GM12878 (cell line): ENCODE results near the gene RCC2. TPM values are rescaled to one million over a fixed set of nuclear protein-coding genes. Genes with fewer than 3 reads are reported as not detected.
A peak's percentile ranks its signal among the peaks of the same experiment; 100 is the strongest.

Experiments used
- ATAC-seq: fragments of 200-7000 bp; cut with Tn5 transposase; 3 replicates; pipeline ENCODE4 v1.9.1; 2020; ENCODE audit warnings: mild to moderate bottlenecking, moderate library complexity
- BruUV-seq: library from RNA; stranded (reverse); fragments of 400-500 nt; replicated peaks from 2 replicates; lab custom pipeline; 2021; lab: Mats Ljungman, UMichigan
- CTCF ChIA-PET: fragments of 300-600 bp; sonication (Branson Sonifier 250); formaldehyde crosslinking; extraction: SDS; loops from one replicate; lab custom pipeline; 2021; ENCODE audit warnings: inconsistent platforms; lab: Yijun Ruan, JAX
- POLR2A ChIA-PET: fragments of 350-600 bp; formaldehyde crosslinking; extraction: SDS; loops from one replicate; lab custom pipeline; 2021; ENCODE audit warnings: inconsistent platforms; lab: Charles Lee
- RAD21 ChIA-PET: fragments of 300-600 bp; sonication (Branson Sonifier 250); formaldehyde crosslinking; loops from one replicate; lab custom pipeline; 2023; ENCODE audit warnings: antibody characterized with exemption; ENCODE audit not compliant: unreplicated experiment; lab: Charles Lee
- SMC1A ChIA-PET: fragments of 300-600 bp; sonication (Branson Sonifier 250); formaldehyde crosslinking; loops from one replicate; lab custom pipeline; 2023; ENCODE audit not compliant: unreplicated experiment, uncharacterized antibody; lab: Charles Lee
- DNase-seq: peaks from one replicate; pipeline ENCODE4 v3.0.0-alpha.2; 2011; ENCODE audit warnings: low read depth, low spot score
- FAIRE-seq: peaks from 3 replicates; lab custom pipeline; 2011; peaks lifted over from hg19 to GRCh38; lab: Jason Lieb, UNC
- H2AFZ ChIP-seq: 2 replicates; pipeline ENCODE4 v1.6.0; 2011; ENCODE audit warnings: low read depth, low read length, control low read depth; ENCODE audit not compliant: control insufficient read depth
- H3K27ac ChIP-seq: 2 replicates; pipeline ENCODE4 v1.5.1; 2011; ENCODE audit warnings: control low read depth; ENCODE audit not compliant: control insufficient read depth, insufficient read depth
- H3K27me3 ChIP-seq, 2 experiments: replicated peaks in 1 of 2; 2 replicates each; pipeline versions ENCODE4 v1.6.0 to v1.6.1; 2011; ENCODE audit warnings: low read length in 1 of 2; ENCODE audit not compliant: control insufficient read depth in 2 of 2, insufficient read depth in 2 of 2
- H3K36me3 ChIP-seq, 2 experiments: 2 replicates each; pipeline ENCODE4 v1.5.1; 2011; ENCODE audit warnings: low read length in 1 of 2; ENCODE audit not compliant: control insufficient read depth in 2 of 2, insufficient read depth in 2 of 2
- H3K4me1 ChIP-seq: 2 replicates; pipeline ENCODE4 v1.6.1; 2011; ENCODE audit warnings: mild to moderate bottlenecking, low read length, moderate library complexity, mixed read lengths; ENCODE audit not compliant: control insufficient read depth, insufficient read depth
- H3K4me2 ChIP-seq: 2 replicates; pipeline ENCODE4 v1.6.0; 2011; ENCODE audit warnings: control low read depth; ENCODE audit not compliant: control insufficient read depth, insufficient read depth
- H3K4me3 ChIP-seq: fragments of 200-600 bp; sonication (generic); 2 replicates; pipeline ENCODE4 v1.5.1; 2016
- H3K79me2 ChIP-seq: 2 replicates; pipeline ENCODE4 v1.6.0; 2011; ENCODE audit warnings: low read length; ENCODE audit not compliant: control insufficient read depth, insufficient read depth
- H3K9ac ChIP-seq: 2 replicates; pipeline ENCODE4 v1.8.0; 2011; ENCODE audit warnings: low read length, control low read depth, mixed read lengths; ENCODE audit not compliant: control insufficient read depth, insufficient read depth
- H3K9me3 ChIP-seq: replicated peaks from 3 replicates; pipeline ENCODE4 v1.5.1; 2011; ENCODE audit warnings: mild to moderate bottlenecking, low read length; ENCODE audit not compliant: control insufficient read depth, insufficient read depth
- H4K20me1 ChIP-seq: 2 replicates; pipeline ENCODE4 v1.6.0; 2011; ENCODE audit not compliant: control insufficient read depth, insufficient read depth
- ASH2L ChIP-seq: fragments of 300-600, 200-600 bp; sonication (generic); IDR thresholded peaks from 2 replicates; pipeline ENCODE4 v1.6.1; 2017; ENCODE audit warnings: low read depth, mild to moderate bottlenecking, borderline replicate concordance
- CBX5 ChIP-seq: sonication (generic); IDR thresholded peaks from 2 replicates; pipeline ENCODE4 v1.6.1; 2016; ENCODE audit warnings: low read depth, moderate library complexity, mild to moderate bottlenecking, inconsistent platforms
- E2F8 ChIP-seq: fragments of 450-650 bp; IDR thresholded peaks from 2 replicates; pipeline ENCODE4 v1.6.1; 2018; ENCODE audit warnings: mild to moderate bottlenecking, low read depth, moderate library complexity; ENCODE audit not compliant: partially characterized antibody
- HDAC6 ChIP-seq: fragments of 200-600 bp; sonication (generic); IDR thresholded peaks from one replicate; pipeline ENCODE4 v1.8.0; 2017; ENCODE audit warnings: antibody characterized with exemption; ENCODE audit not compliant: unreplicated experiment
- NBN ChIP-seq: fragments of 450-650 bp; IDR thresholded peaks from 2 replicates; pipeline ENCODE4 v1.6.1; 2016
- NFYA ChIP-seq: IDR thresholded peaks from 2 replicates; pipeline ENCODE4 v1.6.1; 2011; ENCODE audit warnings: low read depth, mild to moderate bottlenecking, low read length, improper control_type of control experiment, borderline replicate concordance
- RB1 ChIP-seq: fragments of 450-650 bp; formaldehyde crosslinking; IDR thresholded peaks from 2 replicates; pipeline ENCODE4 v1.6.1; 2017; ENCODE audit warnings: mild to moderate bottlenecking, borderline replicate concordance
- RCOR1 ChIP-seq: conservative IDR thresholded peaks from 2 replicates; pipeline ENCODE4 v1.6.1; 2012; ENCODE audit warnings: low read depth, low read length, improper control_type of control experiment
- SMC3 ChIP-seq: IDR thresholded peaks from 2 replicates; pipeline ENCODE4 v1.6.1; 2011; ENCODE audit warnings: low read length, improper control_type of control experiment, borderline replicate concordance
- TBL1XR1 ChIP-seq: IDR thresholded peaks from 2 replicates; pipeline ENCODE4 v1.6.1; 2012; ENCODE audit warnings: low read depth, low read length, improper control_type of control experiment
- ZNF622 ChIP-seq: fragments of 450-650 bp; IDR thresholded peaks from 2 replicates; pipeline ENCODE4 v1.6.1; 2017; ENCODE audit warnings: mild to moderate bottlenecking, inconsistent platforms
- WGBS: methylation state at CpG from one replicate; pipeline ENCODE4 v1.1.6; 2016; ENCODE audit warnings: low lambda C conversion rate; ENCODE audit not compliant: insufficient replicate concordance, insufficient coverage; ENCODE audit errors: missing lambda C conversion rate; 5-methylcytosine and 5-hydroxymethylcytosine counted together
- in situ Hi-C: fragments of 300-500 bp; cut with MboI; formaldehyde crosslinking; loops from 9 replicates; pipeline ENCODE4 v1.14.3; 2018; ENCODE audit warnings: mixed read lengths
- intact Hi-C: fragments of 100-400 bp; cut with micrococcal nuclease; formaldehyde crosslinking; loops from one replicate; pipeline ENCODE4 v1.14.2; 2022; ENCODE audit not compliant: unreplicated experiment
- polyA plus RNA-seq, 11 experiments: library from polyadenylated mRNA; depleted of rRNA in 4 of 11; unstranded in 6 of 11; stranded (reverse) in 5 of 11; fragments of >200 nt; fragmentation: Nextera tagmentation in 4 of 11; fragmentation: Illumina TruSeq in 1 of 11; extraction: Ambion mirVana in 4 of 11; extraction: Trizol in 1 of 11; gene quantifications; 1 replicate in 1 of 11; 2 replicates in 10 of 11; pipeline versions ENCODE4 v1.2.1 to v1.2.3, GENCODE V29; 2011 to 2016; ENCODE audit warnings: inconsistent platforms in 2 of 11, missing spikeins in 2 of 11, low read depth in 1 of 11
- total RNA-seq, 4 experiments: library from RNA; depleted of rRNA in 3 of 4; stranded (reverse); fragments of >200 nt in 3 of 4; fragmentation: Illumina TruSeq in 1 of 4; extraction: Trizol in 1 of 4; gene quantifications; 2 replicates each; pipeline versions ENCODE4 v1.2.1 to v1.2.3, GENCODE V29; 2013 to 2021
- TF ChIP-seq, protein P1 (sequence below): fragments of 450-650 bp; IDR thresholded peaks from 2 replicates; pipeline ENCODE4 v1.6.1; 2016; ENCODE audit warnings: mild to moderate bottlenecking
- TF ChIP-seq, protein P2 (sequence below): fragments of 450-650 bp; IDR thresholded peaks from 2 replicates; pipeline ENCODE4 v1.6.1; 2016; ENCODE audit warnings: mild to moderate bottlenecking

RCC2 gene
- total and polyA plus RNA-seq, 10 of the 15 experiments (the other 5 are each of a cell fraction or from before 2014, with no cell fraction given): 10.7 to 176 (median 85.5) TPM

DNA sequence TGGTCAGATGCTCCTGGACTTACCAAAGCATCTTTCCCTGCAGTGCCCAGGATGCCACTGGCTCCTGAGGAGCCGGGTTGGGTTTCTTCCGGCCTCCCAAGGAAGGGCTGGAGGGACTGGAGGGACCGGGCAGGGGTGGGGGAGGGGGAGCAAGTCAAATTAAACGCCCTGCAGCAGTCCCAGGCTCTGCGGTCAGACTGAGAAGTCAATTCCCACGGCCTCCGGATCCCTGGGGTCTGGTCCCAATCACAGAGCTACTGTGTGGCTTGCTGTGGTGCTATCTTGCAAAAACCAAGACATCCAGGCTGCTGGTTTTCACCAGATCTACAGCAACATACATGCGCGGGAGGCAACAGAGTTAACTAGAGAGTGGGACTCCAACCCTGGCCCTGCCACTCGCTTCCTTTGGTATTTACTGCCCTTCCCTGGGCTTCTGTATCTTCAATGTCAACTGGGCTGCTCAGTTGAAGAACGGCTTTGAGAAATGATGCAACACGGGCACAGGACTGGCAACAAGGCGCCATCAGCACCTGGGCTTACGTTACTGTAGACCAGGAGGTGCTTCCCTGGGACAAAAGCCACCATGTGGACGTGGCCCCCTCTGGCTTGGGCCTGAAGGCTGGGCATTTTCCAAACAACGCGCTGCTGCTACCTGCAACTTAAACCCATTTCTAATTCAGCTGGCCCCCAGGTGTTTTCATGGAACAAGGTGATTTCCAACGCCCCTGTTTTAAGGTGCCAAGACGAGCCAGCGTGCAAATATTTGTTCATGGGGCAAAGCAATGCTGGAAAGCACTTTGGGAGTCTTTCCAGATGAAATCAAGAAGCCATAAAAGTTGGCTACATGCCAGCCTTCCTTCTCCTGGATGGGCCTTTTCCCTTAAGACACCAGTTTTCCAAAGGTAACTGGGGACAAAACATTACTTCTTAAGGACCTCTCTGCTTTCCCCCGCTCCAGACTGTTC lies 11.5 kb downstream of the RCC2 start:
- TF ChIP-seq E2F8: no peak
- TF ChIP-seq NFYA: no peak
- TF ChIP-seq CBX5: no peak
- TF ChIP-seq RCOR1: no peak
- no peak for TF ChIP-seq SMC3
- no peak for TF ChIP-seq ZNF622
- no peak for TF ChIP-seq HDAC6
- TF ChIP-seq RB1: no peak
- no peak for TF ChIP-seq ASH2L
- no peak for TF ChIP-seq TBL1XR1
- no peak for TF ChIP-seq NBN
- TF ChIP-seq, protein P1, sequence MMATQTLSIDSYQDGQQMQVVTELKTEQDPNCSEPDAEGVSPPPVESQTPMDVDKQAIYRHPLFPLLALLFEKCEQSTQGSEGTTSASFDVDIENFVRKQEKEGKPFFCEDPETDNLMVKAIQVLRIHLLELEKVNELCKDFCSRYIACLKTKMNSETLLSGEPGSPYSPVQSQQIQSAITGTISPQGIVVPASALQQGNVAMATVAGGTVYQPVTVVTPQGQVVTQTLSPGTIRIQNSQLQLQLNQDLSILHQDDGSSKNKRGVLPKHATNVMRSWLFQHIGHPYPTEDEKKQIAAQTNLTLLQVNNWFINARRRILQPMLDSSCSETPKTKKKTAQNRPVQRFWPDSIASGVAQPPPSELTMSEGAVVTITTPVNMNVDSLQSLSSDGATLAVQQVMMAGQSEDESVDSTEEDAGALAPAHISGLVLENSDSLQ: no peak
- TF ChIP-seq, protein P2, sequence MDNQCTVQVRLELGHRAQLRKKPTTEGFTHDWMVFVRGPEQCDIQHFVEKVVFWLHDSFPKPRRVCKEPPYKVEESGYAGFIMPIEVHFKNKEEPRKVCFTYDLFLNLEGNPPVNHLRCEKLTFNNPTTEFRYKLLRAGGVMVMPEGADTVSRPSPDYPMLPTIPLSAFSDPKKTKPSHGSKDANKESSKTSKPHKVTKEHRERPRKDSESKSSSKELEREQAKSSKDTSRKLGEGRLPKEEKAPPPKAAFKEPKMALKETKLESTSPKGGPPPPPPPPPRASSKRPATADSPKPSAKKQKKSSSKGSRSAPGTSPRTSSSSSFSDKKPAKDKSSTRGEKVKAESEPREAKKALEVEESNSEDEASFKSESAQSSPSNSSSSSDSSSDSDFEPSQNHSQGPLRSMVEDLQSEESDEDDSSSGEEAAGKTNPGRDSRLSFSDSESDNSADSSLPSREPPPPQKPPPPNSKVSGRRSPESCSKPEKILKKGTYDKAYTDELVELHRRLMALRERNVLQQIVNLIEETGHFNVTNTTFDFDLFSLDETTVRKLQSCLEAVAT: no peak
- CTCF ChIA-PET: interaction anchor here (1.3 kb wide), 1 partner anchor 12 kb away, joined by 3 read pairs; the partner anchor contains the start of gene RCC2
- no peak overlapping the region for H2AFZ ChIP-seq
- in situ Hi-C loops: no loop called here
- DNase-seq (no peak), FAIRE-seq (no peak), ATAC-seq (no peak)
- peaks cover 7% of the 10 kb centered on the region; the same call in 1 of the 2 replicates for H4K20me1 ChIP-seq
- no peak overlapping the region for H3K4me2 ChIP-seq
- H3K4me1 ChIP-seq: peaks cover 10% of the 10 kb centered on the region
- 90% methylated on average over 21 of the region's 21 CpGs for WGBS
- intact Hi-C loops: no loop called here
- RAD21 ChIA-PET: no interaction called here
- H3K36me3 ChIP-seq: peaks cover 32 to 58% of the 10 kb centered on the region in 2 experiments
- H3K9ac ChIP-seq: no peak overlapping the region
- no peak overlapping the region for H3K4me3 ChIP-seq
- no peaks in the 10 kb centered on the region for H3K27me3 ChIP-seq
- TSS peak; percentile 13 for BruUV-seq
- peaks cover 35% of the 10 kb centered on the region for H3K79me2 ChIP-seq
- no peak overlapping the region for H3K27ac ChIP-seq
- no peaks in the 10 kb centered on the region for H3K9me3 ChIP-seq
- SMC1A ChIA-PET: no interaction called here
- POLR2A ChIA-PET: no interaction called here
